ENCODE data around the gene GTF3C4.

GTF3C4 gene

DNA sequence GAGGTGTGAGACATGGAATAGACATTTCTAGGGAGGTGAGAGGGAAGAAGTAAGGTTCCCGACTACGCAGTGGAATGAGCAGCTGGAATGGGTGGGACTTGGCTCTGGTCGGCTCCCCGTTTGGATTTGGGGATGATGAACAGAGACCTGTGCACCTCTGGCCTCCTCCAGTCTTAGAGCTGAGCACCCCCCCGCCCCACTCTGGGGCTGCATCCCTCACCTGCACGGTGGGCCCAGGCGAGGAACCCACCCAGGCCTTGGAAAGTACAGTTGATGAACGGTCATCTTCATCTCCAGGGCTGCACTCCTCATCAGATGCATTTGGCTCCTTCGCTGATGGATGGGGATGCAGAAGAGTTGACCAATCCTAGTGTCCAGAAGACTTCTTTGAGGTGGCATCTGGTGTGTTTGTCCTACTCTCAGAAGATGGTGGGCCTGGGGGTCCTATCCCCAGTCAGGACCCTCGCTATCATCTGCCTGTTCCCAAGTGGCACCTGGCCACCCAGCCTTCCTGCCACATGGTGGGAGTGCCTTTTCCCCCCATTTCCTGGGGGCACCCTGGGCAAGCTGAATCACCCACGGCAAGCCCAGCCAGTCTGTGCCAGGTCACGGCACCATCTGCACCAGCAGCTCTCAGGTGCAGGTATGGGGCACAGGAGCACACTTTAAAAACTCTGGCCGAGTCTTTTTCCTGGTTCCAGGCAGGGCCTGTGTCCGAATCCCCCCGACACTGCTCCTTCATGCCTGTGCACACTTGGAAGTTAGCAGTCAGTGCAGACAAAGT lies 70.5 kb downstream of the GTF3C4 start:
- Mint-ChIP-seq H3K27ac (no peak overlapping the region), H3K36me3 (no peaks in the 10 kb centered on the region), H3K27me3 (peaks cover 30 to 45% of the 10 kb centered on the region in 2 donors), H3K4me3 (no peak overlapping the region), H3K9me3 (no peaks in the 10 kb centered on the region), H3K4me1 (peaks cover 4 to 8% of the 10 kb centered on the region in 2 donors)
- ATAC-seq (replicated peaks) (no peak), DNase-seq (no peak)

GRCh38 chr9:132742821-132743311 lies 72.6 kb downstream of the GTF3C4 start:
- Mint-ChIP-seq H3K27me3 (peaks cover 39 to 55% of the 10 kb centered on the region in 2 donors), H3K4me1 (peaks cover 4 to 8% of the 10 kb centered on the region in 2 donors), H3K36me3 (no peaks in the 10 kb centered on the region), H3K27ac (no peak overlapping the region), H3K4me3 (no peak overlapping the region), H3K9me3 (no peaks in the 10 kb centered on the region)
- DNase-seq, result no peak
- ATAC-seq (replicated peaks), result no peak

DNA sequence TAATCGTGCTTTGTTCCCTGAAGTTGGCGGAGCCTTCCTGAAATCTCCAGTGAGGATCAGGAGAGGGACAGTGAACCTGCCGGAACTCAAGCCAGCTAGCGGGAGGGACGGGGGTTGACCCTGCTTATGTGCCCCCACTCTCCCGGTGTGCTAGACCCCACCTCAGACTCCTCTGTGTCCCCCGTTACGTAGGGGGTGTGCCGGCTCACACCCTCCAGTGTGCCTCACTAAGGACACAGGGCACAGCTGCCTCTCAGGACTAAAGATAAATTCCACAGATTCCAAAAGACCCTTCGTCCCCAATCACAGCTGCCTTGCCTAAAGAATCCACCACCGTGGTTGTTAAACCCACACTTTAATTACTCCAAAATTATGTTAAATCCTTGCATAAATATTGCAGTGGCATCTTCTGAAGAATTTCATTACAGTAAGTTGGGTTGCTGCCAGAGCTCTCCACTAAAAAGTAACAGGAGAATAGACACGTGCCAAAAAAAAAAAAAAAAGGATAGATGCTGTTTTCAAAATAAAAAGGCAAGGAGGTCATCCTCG lies 73.7 kb downstream of the GTF3C4 start:
- Mint-ChIP-seq H3K27me3 (peaks cover 39 to 63% of the 10 kb centered on the region in 2 donors), H3K9me3 (no peaks in the 10 kb centered on the region), H3K4me3 (no peak overlapping the region), H3K4me1 (peaks cover 4 to 8% of the 10 kb centered on the region in 2 donors), H3K36me3 (no peaks in the 10 kb centered on the region), H3K27ac (no peak overlapping the region)
- ATAC-seq (replicated peaks) (no peak), DNase-seq (no peak)

Measured in stimulated activated naive B cell treated with anti-CD40 and anti-IgM and Interleukin-4, amounts not matched to agents 10 μg/mL and 1 μg/mL and 100 μg/mL, for 72 hours (primary cell).